NCI-H460 (cell line): ENCODE measurements around the gene ABCA5. TPM values are rescaled to one million over a fixed set of nuclear protein-coding genes. Genes with fewer than 3 reads are reported as not detected.

Source experiments
- DNase-seq: peaks from one replicate; pipeline ENCODE4 v3.0.0-alpha.2; 2016; ENCODE audit warnings: low read depth; ENCODE audit errors: extremely low read depth
- total RNA-seq: library from RNA; depleted of rRNA; stranded (reverse); fragments of >200 nt; shearing (Covaris generic); gene quantifications from 2 replicates; pipeline ENCODE4 v1.2.3, GENCODE V29; 2014

ABCA5 gene
- total RNA-seq, 1 experiment from 2014 or later = 12.4 TPM

- DNase-seq = peak; percentile 50
Measured at GRCh38 chr17:69268543-69269014, 58.4 kb downstream of the ABCA5 start.

GRCh38 chr17:69267219-69267618, 59.7 kb downstream of the ABCA5 start:
- no peak for DNase-seq

GRCh38 chr17:69265873-69266272, 61.1 kb downstream of the ABCA5 start:
- DNase-seq = no peak

GRCh38 chr17:69254187-69254586, 72.7 kb downstream of the ABCA5 start:
- no peak for DNase-seq

GRCh38 chr17:69250641-69251040, 76.3 kb downstream of the ABCA5 start:
- DNase-seq = no peak

- peak; percentile 59 for DNase-seq
Measured at GRCh38 chr17:69246726-69247375, 80.1 kb downstream of the ABCA5 start.

GRCh38 chr17:69246202-69246601, 80.7 kb downstream of the ABCA5 start:
- no peak for DNase-seq

- no peak for DNase-seq
Measured at GRCh38 chr17:69245617-69246016, 81.3 kb downstream of the ABCA5 start.

GRCh38 chr17:69239611-69240600, 87.0 kb downstream of the ABCA5 start:
- no peak for DNase-seq

GRCh38 chr17:69236946-69237345, 90.0 kb downstream of the ABCA5 start:
- DNase-seq = no peak

GRCh38 chr17:69236464-69236863, 90.5 kb downstream of the ABCA5 start:
- no peak for DNase-seq

- DNase-seq = peak; percentile 89
Measured at GRCh38 chr17:69235338-69236058, 91.4 kb downstream of the ABCA5 start.

GRCh38 chr17:69232650-69233049, 94.3 kb downstream of the ABCA5 start:
- DNase-seq = no peak

GRCh38 chr17:69231521-69231920, 95.4 kb downstream of the ABCA5 start:
- DNase-seq = no peak

- no peak for DNase-seq
Measured at GRCh38 chr17:69230939-69231338, 96.0 kb downstream of the ABCA5 start.

GRCh38 chr17:69228576-69228975, 98.4 kb downstream of the ABCA5 start, which contains the start of gene ABCA10:
TSS of gene ABCA10 (minus strand) at chr17:69228824. CDS start at chr17:69225358, 3,466 bp downstream.
- no peak for DNase-seq

- DNase-seq = no peak
Measured at GRCh38 chr17:69228018-69228417, 98.9 kb downstream of the ABCA5 start.

GRCh38 chr17:69227541-69227940, 99.4 kb downstream of the ABCA5 start:
- DNase-seq = no peak

GRCh38 chr17:69223809-69224208, 103.1 kb downstream of the ABCA5 start:
- no peak for DNase-seq

GRCh38 chr17:69222707-69223258, 104.2 kb downstream of the ABCA5 start:
- DNase-seq = no peak

GRCh38 chr17:69220098-69220497, 106.8 kb downstream of the ABCA5 start:
- DNase-seq = no peak
